HL-60 (cell line): ENCODE measurements around the gene KIF26B.

ENCODE experiments used
- DNase-seq, 2 experiments: peaks; one replicate each; pipeline ENCODE4 v3.0.0-alpha.2; 2010 to 2020; ENCODE audit warnings: low read depth in 1 of 2, low spot score in 1 of 2
- H3K27ac ChIP-seq: fragments of 250-450 bp; sonication (Bioruptor Pico); replicated peaks from 2 replicates; pipeline ENCODE4 v1.5.1; 2020; ENCODE audit warnings: mild to moderate bottlenecking, moderate library complexity
- H3K27me3 ChIP-seq: fragments of 250-450 bp; sonication (Bioruptor Pico); 2 replicates; pipeline ENCODE4 v1.5.1; 2021; ENCODE audit warnings: mild to moderate bottlenecking, moderate library complexity; ENCODE audit not compliant: insufficient read depth, poor library complexity, severe bottlenecking
- H3K4me3 ChIP-seq: replicated peaks from 2 replicates; pipeline ENCODE4 v1.5.1; 2011; ENCODE audit warnings: mild to moderate bottlenecking, control low read depth, low read length; ENCODE audit not compliant: insufficient read depth
- CTCF ChIP-seq: IDR thresholded peaks from one replicate; pipeline ENCODE4 v1.5.1; 2011; ENCODE audit warnings: low read length, control low read depth, inconsistent platforms; ENCODE audit not compliant: insufficient read depth
- GABPA ChIP-seq: IDR thresholded peaks from 2 replicates; pipeline ENCODE4 v1.6.1; 2012; ENCODE audit warnings: low read depth
- POLR2AphosphoS5 ChIP-seq: IDR thresholded peaks from 2 replicates; pipeline ENCODE4 v1.6.1; 2012; ENCODE audit warnings: low read depth
- REST ChIP-seq: IDR thresholded peaks from 2 replicates; pipeline ENCODE4 v1.6.1; 2012; ENCODE audit warnings: low read depth; ENCODE audit not compliant: insufficient replicate concordance
- SPI1 ChIP-seq: IDR thresholded peaks from 2 replicates; pipeline ENCODE4 v1.6.1; 2012; ENCODE audit warnings: low read depth, mild to moderate bottlenecking, borderline replicate concordance

The KIF26B gene

GRCh38 chr1:245207801-245208200 is 53.0 kb downstream of the KIF26B start:
- Histone ChIP-seq H3K4me3 (no peak overlapping the region), H3K27me3 (no peaks in the 10 kb centered on the region), H3K27ac (no peak overlapping the region)
- TF ChIP-seq SPI1: no peak
- TF ChIP-seq CTCF: no peak
- no peak for TF ChIP-seq POLR2AphosphoS5
- no peak for TF ChIP-seq REST
- TF ChIP-seq GABPA: no peak
- no peak for DNase-seq

- no peak overlapping the region for H3K27ac ChIP-seq
- H3K4me3 ChIP-seq: no peak overlapping the region
- no peaks in the 10 kb centered on the region for H3K27me3 ChIP-seq
- TF ChIP-seq REST: no peak
- no peak for TF ChIP-seq POLR2AphosphoS5
- TF ChIP-seq CTCF: no peak
- TF ChIP-seq SPI1: no peak
- no peak for TF ChIP-seq GABPA
- DNase-seq: no peak
These were observed 55.1 kb downstream of the KIF26B start for GRCh38 chr1:245209658-245210435.

- H3K27me3 ChIP-seq: no peaks in the 10 kb centered on the region
- TF ChIP-seq REST: no peak
- no peak for TF ChIP-seq POLR2AphosphoS5
- no peak for TF ChIP-seq CTCF
- no peak for TF ChIP-seq GABPA
- TF ChIP-seq SPI1: no peak
- DNase-seq: no peak
- H3K4me3 ChIP-seq: no peak overlapping the region
- no peak overlapping the region for H3K27ac ChIP-seq
These were observed 56.4 kb downstream of the KIF26B start for GRCh38 chr1:245211035-245211749.
